GM19395 (cell line): Measurements from ENCODE around the gene ANKRD37.

Source experiments
- ATAC-seq: cut with Tn5 transposase; IDR thresholded peaks from one replicate; pipeline ENCODE4 v1.9.1; 2021; ENCODE audit warnings: mild to moderate bottlenecking, moderate library complexity; ENCODE audit not compliant: unreplicated experiment

ANKRD37 gene

GRCh38 chr4:185396724-185397385 lies at the start of gene ANKRD37:
Gene ANKRD37, plus strand, starts transcription at chr4:185396841. Its CDS starts 83 bp downstream, at chr4:185396924.
- no peak for ATAC-seq

DNA sequence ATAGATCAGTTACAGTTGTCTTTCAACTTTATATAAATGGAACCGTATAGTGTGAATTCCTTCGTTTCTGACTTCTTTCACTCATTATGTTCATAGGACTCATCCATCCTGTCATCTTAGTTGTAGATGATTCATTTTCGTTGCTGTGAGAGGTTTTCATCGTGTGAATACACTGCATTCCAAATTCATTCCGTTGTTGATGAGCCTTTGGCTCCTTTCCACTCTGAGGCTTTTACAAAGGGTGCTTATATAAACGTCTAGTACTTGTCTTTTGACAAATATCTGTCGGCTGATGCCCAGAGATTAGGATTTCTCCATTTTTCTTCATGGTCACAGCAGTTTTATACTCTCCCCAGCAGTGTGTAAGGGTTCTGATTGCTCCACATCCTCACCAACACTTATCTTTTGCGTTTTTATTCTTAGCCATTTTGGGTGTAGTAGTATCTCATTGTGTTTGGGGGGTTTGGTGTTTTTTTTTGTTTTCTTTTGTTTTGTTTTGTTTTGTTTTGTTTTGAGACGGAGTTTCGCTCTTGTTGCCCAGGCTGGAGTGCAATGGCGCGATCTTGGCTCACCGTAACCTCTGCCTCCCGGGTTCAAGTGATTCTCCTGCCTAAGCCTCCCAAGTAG lies 49.6 kb upstream of the ANKRD37 start:
- ATAC-seq, result no peak

GRCh38 chr4:185351691-185352090 lies 45.0 kb upstream of the ANKRD37 start:
- no peak for ATAC-seq

- ATAC-seq, result no peak
Measured at GRCh38 chr4:185352202-185352601, 44.4 kb upstream of the ANKRD37 start.

- no peak for ATAC-seq
Measured at GRCh38 chr4:185352741-185353140, 43.9 kb upstream of the ANKRD37 start.

GRCh38 chr4:185357211-185357610 lies 39.4 kb upstream of the ANKRD37 start:
- ATAC-seq, result no peak

GRCh38 chr4:185357733-185358440 lies 38.8 kb upstream of the ANKRD37 start:
- no peak for ATAC-seq

DNA sequence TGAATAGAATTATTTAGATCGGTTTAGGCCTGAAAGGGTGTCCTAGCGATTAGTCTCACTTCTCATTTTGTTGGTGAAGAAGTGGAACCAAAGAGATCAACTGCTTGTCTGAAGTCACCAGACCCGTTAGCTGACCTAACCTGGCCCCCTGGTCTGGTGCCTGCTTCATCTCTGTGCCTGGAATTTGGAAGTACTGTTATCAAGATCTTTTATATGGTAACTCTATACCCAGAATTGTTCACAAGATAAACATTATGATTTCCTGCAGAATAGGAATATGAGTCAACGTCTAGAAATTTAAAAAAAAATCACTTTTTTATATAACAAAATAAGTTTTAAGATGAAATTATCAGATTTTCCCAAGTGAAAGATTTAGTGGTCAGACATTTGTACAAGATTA lies 38.1 kb upstream of the ANKRD37 start:
- no peak for ATAC-seq

GRCh38 chr4:185358959-185359358 lies 37.7 kb upstream of the ANKRD37 start:
- no peak for ATAC-seq

GRCh38 chr4:185359767-185360446 lies 36.7 kb upstream of the ANKRD37 start:
- no peak for ATAC-seq

DNA sequence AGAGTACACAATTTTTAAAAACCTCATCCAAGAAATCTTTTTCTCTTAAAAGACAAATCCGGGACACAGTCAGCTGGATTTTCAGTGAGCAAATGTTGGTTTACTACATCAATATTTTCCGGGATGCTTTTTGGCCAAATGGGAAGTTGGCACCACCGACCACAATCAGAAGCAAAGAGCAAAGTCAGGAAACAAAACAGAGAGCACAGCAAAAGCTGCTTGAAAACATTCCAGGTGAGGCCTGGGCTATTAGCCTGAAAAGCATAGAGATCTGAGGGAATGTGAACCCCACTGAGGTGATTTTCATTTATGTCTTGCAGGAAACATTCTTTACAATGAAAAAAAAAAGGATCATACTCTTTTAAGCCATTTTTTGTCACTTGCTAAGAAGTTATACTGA lies 34.8 kb upstream of the ANKRD37 start:
- no peak for ATAC-seq

- ATAC-seq, result peak; percentile 58
Measured at GRCh38 chr4:185362570-185362969, 34.1 kb upstream of the ANKRD37 start.

DNA sequence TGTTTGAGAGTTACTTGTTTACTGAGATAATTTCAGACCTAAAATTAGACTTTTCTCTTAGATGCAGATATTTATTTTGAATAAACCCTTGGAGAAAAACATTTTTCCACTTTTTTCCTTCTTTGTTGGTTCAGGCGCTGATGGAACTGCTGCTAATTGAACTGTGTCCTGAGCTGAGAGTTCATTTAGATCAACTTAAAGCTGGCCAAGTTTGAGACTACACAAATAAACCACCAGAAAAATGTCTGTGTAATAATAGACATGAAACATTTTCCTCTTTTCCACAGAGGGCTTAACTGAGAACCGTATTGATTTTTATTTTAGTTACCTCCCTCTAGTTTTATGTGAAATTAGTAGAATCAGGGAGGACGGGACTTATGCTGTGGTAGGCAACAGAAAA lies 33.4 kb upstream of the ANKRD37 start:
- no peak for ATAC-seq

DNA sequence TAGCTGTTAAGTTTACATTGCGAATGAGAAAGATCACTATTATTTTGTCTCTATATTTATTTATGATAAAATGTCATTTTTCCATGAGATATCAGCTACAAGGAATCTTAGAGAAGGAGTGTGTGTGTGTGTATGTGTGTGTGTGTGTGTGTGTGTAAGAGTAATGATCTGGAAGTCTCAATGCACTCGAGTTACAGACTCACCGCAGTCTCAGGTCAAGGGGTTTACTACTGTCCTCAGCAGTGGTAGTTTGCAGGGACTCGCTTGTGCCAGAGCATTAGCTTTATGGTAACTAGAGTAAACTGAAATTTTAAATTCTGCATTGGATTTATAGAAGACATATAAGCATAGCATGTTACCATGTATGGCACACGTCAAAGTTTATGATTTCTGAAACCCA lies 31.8 kb upstream of the ANKRD37 start:
- no peak for ATAC-seq

DNA sequence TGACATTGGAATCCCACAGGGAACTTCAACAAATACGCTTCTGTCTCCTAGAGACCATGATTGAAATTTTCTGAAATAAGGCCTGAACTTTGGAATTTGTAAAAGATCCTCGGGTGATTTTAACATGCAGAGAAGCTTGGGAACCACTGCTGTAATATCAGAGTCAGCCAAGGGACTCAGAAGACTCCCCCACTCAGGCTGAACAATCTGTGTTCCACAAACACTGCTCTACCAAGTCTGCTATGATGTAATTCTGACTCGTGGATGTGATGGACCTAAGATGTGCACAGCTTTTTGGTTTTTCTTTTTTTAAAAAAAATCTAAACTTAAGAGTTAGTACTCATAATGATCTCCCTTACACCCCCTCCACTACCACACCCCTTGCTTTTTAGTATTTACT lies 26.9 kb upstream of the ANKRD37 start:
- ATAC-seq, result no peak

- ATAC-seq, result no peak
Measured at GRCh38 chr4:185370268-185370949, 26.2 kb upstream of the ANKRD37 start.

- no peak for ATAC-seq
Measured at GRCh38 chr4:185371702-185372101, 24.9 kb upstream of the ANKRD37 start.

- ATAC-seq, result no peak
Measured at GRCh38 chr4:185374027-185374426, 22.6 kb upstream of the ANKRD37 start.

DNA sequence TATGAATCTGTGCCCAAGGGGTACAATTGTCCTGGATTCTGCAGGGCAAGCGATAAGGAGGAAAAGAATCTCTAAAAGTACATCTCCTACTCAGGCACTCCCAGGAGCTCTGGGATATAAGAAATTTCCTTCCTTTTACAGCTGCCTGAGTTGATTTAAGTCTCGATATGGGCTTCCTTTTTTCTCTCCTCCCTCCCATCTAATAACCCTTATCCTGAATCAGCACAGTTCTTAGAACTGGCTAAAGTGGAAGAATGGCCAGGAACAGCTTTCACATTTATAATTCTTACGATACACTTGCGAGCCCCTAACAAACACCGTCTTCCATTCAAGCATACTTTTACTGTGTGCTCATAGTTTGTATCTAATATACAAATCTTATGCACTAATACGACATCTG lies 22.1 kb upstream of the ANKRD37 start:
- no peak for ATAC-seq

DNA sequence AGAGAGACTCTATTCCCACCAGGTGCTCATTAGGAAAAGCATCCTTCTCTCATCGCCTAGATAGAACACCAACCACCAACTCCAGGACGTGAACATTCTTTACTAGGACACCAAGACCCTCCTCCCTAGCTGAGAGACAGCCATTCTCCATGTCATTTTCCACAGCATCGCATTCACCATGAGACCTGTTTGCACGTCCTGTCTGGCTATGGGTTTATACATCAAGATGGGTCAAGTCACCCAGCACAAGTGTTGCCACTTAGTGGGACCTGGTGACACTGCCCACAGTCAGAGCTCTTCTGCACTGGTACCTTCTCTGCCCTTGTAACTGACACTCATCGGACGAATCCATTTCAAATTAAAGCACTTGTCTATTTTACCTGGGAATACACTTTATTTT lies 18.4 kb upstream of the ANKRD37 start:
- ATAC-seq, result no peak
